ENCODE results near the gene RNH1.

DNA sequence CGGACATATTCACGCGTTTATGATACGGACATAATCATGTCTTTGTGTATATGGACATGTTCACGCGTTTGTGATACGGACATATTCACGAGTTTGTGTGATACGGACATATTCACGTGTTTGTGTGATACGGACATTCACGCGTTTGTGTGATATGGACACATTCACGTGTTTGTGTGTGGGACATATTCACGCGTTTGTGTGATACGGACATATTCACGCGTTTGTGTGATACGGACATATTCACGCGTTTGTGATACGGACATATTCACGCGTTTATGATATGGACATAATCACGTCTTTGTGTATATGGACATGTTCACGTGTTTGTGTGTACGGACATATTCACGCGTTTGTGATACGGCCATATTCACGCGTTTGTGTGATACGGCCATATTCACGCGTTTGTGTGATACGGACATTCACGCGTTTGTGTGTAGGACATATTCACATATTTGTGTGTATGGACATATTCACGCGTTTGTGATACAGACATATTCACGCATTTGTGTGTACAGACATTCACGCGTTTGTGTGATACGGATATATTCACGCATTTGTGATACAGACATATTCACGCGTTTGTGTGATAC, 32.0 kb downstream of the RNH1 start:
- TF ChIP-seq GABPA (IDR thresholded peaks at IDR 0.05; ENCODE audit: borderline replicate concordance, insufficient read depth, low read length): no peak
- no peak for TF ChIP-seq ASH2L (IDR thresholded peaks at IDR 0.05; ENCODE audit: low read length)
- no peak for TF ChIP-seq SIX5 (IDR thresholded peaks at IDR 0.05; ENCODE audit: low read depth, low read length)
- no peak for TF ChIP-seq SP1 (IDR thresholded peaks at IDR 0.05; ENCODE audit: low read depth, low read length)
- TF ChIP-seq TCF12 (IDR thresholded peaks at IDR 0.05; ENCODE audit: low read depth, low read length): no peak
- TF ChIP-seq CEBPB (IDR thresholded peaks at IDR 0.05; ENCODE audit: low read depth, low read length): no peak
- TF ChIP-seq BRCA1 (IDR thresholded peaks at IDR 0.05; ENCODE audit: low read depth, low read length): no peak
- no peak for TF ChIP-seq TAF1 (IDR thresholded peaks at IDR 0.05; ENCODE audit: low read depth, low read length)
- TF ChIP-seq CTCF (IDR thresholded peaks at IDR 0.05; ENCODE audit: control extremely low read depth in 1 of 3, insufficient read depth in 1 of 3, low read depth in 1 of 3, low read length in 3 of 3): no peak
- TF ChIP-seq POLR2AphosphoS5 (IDR thresholded peaks at IDR 0.05; ENCODE audit: low read depth, low read length): no peak

Data from H1 (cell line).